K562 (cell line): ENCODE measurements around the gene ERICH6.

Experiments used
- ARHGAP35 ChIP-seq: fragments of 450-650 bp; IDR thresholded peaks from 2 replicates; pipeline ENCODE4 v1.6.1; 2018; ENCODE audit not compliant: partially characterized antibody
- CHCHD3 ChIP-seq: fragments of 250-450 bp; sonication (Bioruptor Pico); IDR thresholded peaks from 2 replicates; pipeline ENCODE4 v2.1.2; 2022; ENCODE audit warnings: mild to moderate bottlenecking
- FOXM1 ChIP-seq, 2 experiments: fragments of 450-650 bp in 1 of 2; sonication (generic) in 1 of 2; formaldehyde crosslinking in 1 of 2; IDR thresholded peaks; 2 replicates each; pipeline versions ENCODE4 v1.6.1 to v1.9.0; 2017 to 2022; ENCODE audit warnings: low read depth in 2 of 2, mild to moderate bottlenecking in 2 of 2, missing genetic modification reagents in 1 of 2, moderate library complexity in 1 of 2
- MAFK ChIP-seq: IDR thresholded peaks from 2 replicates; pipeline ENCODE4 v1.6.1; 2011; ENCODE audit warnings: low read length, improper control_type of control experiment
- MGA ChIP-seq: fragments of 450-650 bp; IDR thresholded peaks from 2 replicates; pipeline ENCODE4 v1.6.1; 2016; ENCODE audit warnings: mild to moderate bottlenecking, moderate library complexity
- POLR3G ChIP-seq: IDR thresholded peaks from 2 replicates; pipeline ENCODE4 v1.6.1; 2011; ENCODE audit not compliant: insufficient read length, insufficient replicate concordance; ENCODE audit errors: extremely low read depth
- SLC30A9 ChIP-seq: fragments of 250-450 bp; sonication (Bioruptor Pico); IDR thresholded peaks from 2 replicates; pipeline ENCODE4 v1.8.0; 2022; ENCODE audit warnings: mild to moderate bottlenecking, moderate library complexity
- SMAD2 ChIP-seq: fragments of 150-350 bp; IDR thresholded peaks from 2 replicates; pipeline ENCODE4 v1.6.1; 2014; ENCODE audit warnings: low read depth, mild to moderate bottlenecking, low read length
- SP1 ChIP-seq: sonication (generic); formaldehyde crosslinking; IDR thresholded peaks from 2 replicates; pipeline ENCODE4 v1.8.1; 2022; ENCODE audit warnings: mild to moderate bottlenecking, missing genetic modification reagents
- ZNF143 ChIP-seq: sonication (generic); formaldehyde crosslinking; IDR thresholded peaks from 2 replicates; pipeline ENCODE4 v1.9.0; 2022; ENCODE audit warnings: mild to moderate bottlenecking, missing genetic modification reagents
- ZNF318 ChIP-seq, 2 experiments: fragments of 450-650 bp; IDR thresholded peaks; 2 replicates each; pipeline ENCODE4 v1.6.1; 2016; ENCODE audit warnings: mild to moderate bottlenecking in 2 of 2, borderline replicate concordance in 1 of 2, low read depth in 1 of 2, moderate library complexity in 1 of 2
- ZSCAN29 ChIP-seq: fragments of 450-650 bp; IDR thresholded peaks from 2 replicates; pipeline ENCODE4 v1.6.1; 2017

GRCh38 chr3:150682279-150682678 lies 21.4 kb downstream of the ERICH6 start:
- no peak for TF ChIP-seq ZSCAN29
- no peak for TF ChIP-seq ARHGAP35
- TF ChIP-seq SP1 (CRISPR knock-in tag) = no peak
- TF ChIP-seq CHCHD3 (CRISPR knock-in tag) = no peak
- TF ChIP-seq MGA = no peak
- no peak for TF ChIP-seq ZNF143 (CRISPR knock-in tag)
- TF ChIP-seq SMAD2 = no peak
- no peak for TF ChIP-seq POLR3G
- no peak for TF ChIP-seq MAFK
- TF ChIP-seq SLC30A9 (CRISPR knock-in tag) = no peak
- TF ChIP-seq FOXM1 (IDR thresholded peaks at IDR 0.05; ENCODE audit: low read depth) = no peak
- TF ChIP-seq FOXM1 (CRISPR knock-in tag; IDR thresholded peaks at IDR 0.05; ENCODE audit: low read depth) = no peak
- no peak for TF ChIP-seq ZNF318 (IDR thresholded peaks at IDR 0.05; ENCODE audit: borderline replicate concordance in 1 of 2, low read depth in 1 of 2)
